SU-DHL-6 (cell line): ENCODE measurements around the gene CADM2.

Experiments used
- CTCF ChIP-seq: fragments of 200-600 bp; sonication (generic); IDR thresholded peaks from one replicate; pipeline ENCODE4 v1.5.1; 2017; ENCODE audit warnings: antibody characterized with exemption, mild to moderate bottlenecking, low read length, moderate library complexity; ENCODE audit not compliant: insufficient read depth, poor library complexity, severe bottlenecking
- EZH2phosphoT487 ChIP-seq: fragments of 200-600 bp; sonication (generic), shearing (Covaris generic); conservative IDR thresholded peaks from 2 replicates; pipeline ENCODE4 v1.6.1; 2018; ENCODE audit warnings: mild to moderate bottlenecking, antibody characterized with exemption, low read length, moderate library complexity, mixed read lengths

- TF ChIP-seq CTCF (no peak), EZH2phosphoT487 (no peak)
Observed at GRCh38 chr3:85193565-85193964, 234.8 kb downstream of the CADM2 start.
